Measurements from ENCODE around the gene ZNF221. TPM values are rescaled to one million over a fixed set of nuclear protein-coding genes. Genes with fewer than 3 reads are reported as not detected.
A peak's percentile ranks its signal among the peaks of the same experiment; 100 is the strongest.

ZNF221 gene
- total and polyA plus RNA-seq, 10 of the 15 experiments (the other 5 are each of a cell fraction or from before 2014, with no cell fraction given), result 0.15 to 1.7 (median 0.45) TPM; not detected in 1

GRCh38 chr19:43928820-43929219, 22.2 kb upstream of the ZNF221 start (continued):
- TF ChIP-seq BCLAF1 (IDR thresholded peaks at IDR 0.05) (no peak), RAD21 (IDR thresholded peaks at IDR 0.05; ENCODE audit: insufficient read depth, low read depth, low read length) (no peak)

GRCh38 chr19:43934055-43934984, 16.7 kb upstream of the ZNF221 start:
- peak overlapping the region; percentile 81 for H3K9ac ChIP-seq (ENCODE audit: control insufficient read depth, insufficient read depth, low read length)
- CTCF ChIA-PET, result interaction anchor here (1.0 to 2.3 kb wide), 11 partner anchors 14 to 274 kb away, joined by 3 to 14 read pairs (median 4); partner anchors contain the start of gene ZNF221
- H3K4me3 ChIP-seq, result peak overlapping the region; percentile 82
- peak; percentile 8; the same call in 1 of the 3 replicates for ATAC-seq
- peaks cover 0 to 19% of the 10 kb centered on the region in 2 experiments; a peak in 2 of 4 replicates for H3K36me3 ChIP-seq (ENCODE audit: control insufficient read depth in 2 of 2, insufficient read depth in 2 of 2, low read length in 1 of 2)
- TF ChIP-seq MEF2B (IDR thresholded peaks at IDR 0.05; ENCODE audit: partially characterized antibody, poor library complexity, severe bottlenecking) (no peak), IRF5 (IDR thresholded peaks at IDR 0.05; ENCODE audit: borderline replicate concordance) (no peak), PAX5 (IDR thresholded peaks at IDR 0.05; ENCODE audit: borderline replicate concordance, low read depth, low read length) (no peak), RAD21 (IDR thresholded peaks at IDR 0.05; ENCODE audit: insufficient read depth, low read depth, low read length) (no peak)
- H3K79me2 ChIP-seq (ENCODE audit: control insufficient read depth, insufficient read depth, low read length), result peaks cover 9% of the 10 kb centered on the region
- H3K4me2 ChIP-seq (ENCODE audit: control insufficient read depth, insufficient read depth), result peak overlapping the region; percentile 93
- H3K9me3 ChIP-seq (replicated peaks; ENCODE audit: control insufficient read depth, insufficient read depth, low read length), result peaks cover 4% of the 10 kb centered on the region; the same call in 1 of the 3 replicates
- H3K4me1 ChIP-seq (ENCODE audit: control insufficient read depth, insufficient read depth, low read length), result no peaks in the 10 kb centered on the region
- RAD21 ChIA-PET (ENCODE audit: unreplicated experiment), result interaction anchor here (1.0 to 1.6 kb wide), 7 partner anchors 11 to 278 kb away, joined by 3 to 11 read pairs (median 5); partner anchors contain the start of genes ZNF221 and ZNF227
- no peaks in the 10 kb centered on the region for H4K20me1 ChIP-seq (ENCODE audit: control insufficient read depth, insufficient read depth)
- BruUV-seq (replicated peaks), result TSS peak; percentile 72
- DNase-seq (ENCODE audit: low read depth, low spot score), result no peak
- H2AFZ ChIP-seq (ENCODE audit: control insufficient read depth, low read depth, low read length), result peak overlapping the region; percentile 94
- 28% methylated on average over 15 of the region's 15 CpGs for WGBS (ENCODE audit: insufficient coverage, insufficient replicate concordance, low lambda C conversion rate, missing lambda C conversion rate)
- FAIRE-seq, result no peak
- no peaks in the 10 kb centered on the region for H3K27me3 ChIP-seq (replicated peaks in 1 of 2; ENCODE audit: control insufficient read depth in 2 of 2, insufficient read depth in 2 of 2, low read length in 1 of 2)
- POLR2A ChIA-PET, result interaction anchor here (1.0 to 2.9 kb wide), 7 partner anchors 17 to 266 kb away, joined by 3 to 16 read pairs (median 3); partner anchors contain the start of genes KCNN4, SMG9, ZNF221 and ZNF224
- SMC1A ChIA-PET (ENCODE audit: uncharacterized antibody, unreplicated experiment), result interaction anchor here (1.0 to 1.6 kb wide), 6 partner anchors 12 to 266 kb away, joined by 3 to 8 read pairs (median 4); no protein-coding TSS in a partner anchor
- intact Hi-C loops (cut with micrococcal nuclease; ENCODE audit: unreplicated experiment) (loop anchor here (10.0 kb wide), 1 partner anchor 160 kb away; the partner anchor contains the start of gene ZNF224), in situ Hi-C loops (cut with MboI) (no loop called here)
- H3K27ac ChIP-seq (ENCODE audit: control insufficient read depth, insufficient read depth), result peak overlapping the region; percentile 67

Measured in GM12878 (cell line).